H1 (cell line): ENCODE results near the gene PTPN21.

ENCODE experiments used
- JUND ChIP-seq: IDR thresholded peaks from 2 replicates; pipeline ENCODE4 v1.6.1; 2011; ENCODE audit warnings: mild to moderate bottlenecking, improper control_type of control experiment, low read length
- KDM5A ChIP-seq: fragments of 200-600 bp; IDR thresholded peaks from 2 replicates; pipeline ENCODE4 v1.7.1; 2012; ENCODE audit warnings: mild to moderate bottlenecking, low read length, inconsistent platforms, mixed read lengths
- SIN3A ChIP-seq, 2 experiments: IDR thresholded peaks in 1 of 2; conservative IDR thresholded peaks in 1 of 2; 2 replicates each; pipeline ENCODE4 v1.6.1; 2011 to 2012; ENCODE audit warnings: low read length in 2 of 2, improper control_type of control experiment in 1 of 2, low read depth in 1 of 2, mild to moderate bottlenecking in 1 of 2
- TF ChIP-seq, protein P1 (sequence below), 3 experiments: IDR thresholded peaks; 1 replicate in 2 of 3; 2 replicates in 1 of 3; pipeline versions ENCODE4 v1.5.1 to v1.6.1; 2011; ENCODE audit warnings: low read length in 3 of 3, mild to moderate bottlenecking in 3 of 3, inconsistent platforms in 2 of 3, low read depth in 1 of 3, moderate library complexity in 1 of 3; ENCODE audit not compliant: insufficient read depth in 1 of 3; ENCODE audit errors: control extremely low read depth in 1 of 3

DNA sequence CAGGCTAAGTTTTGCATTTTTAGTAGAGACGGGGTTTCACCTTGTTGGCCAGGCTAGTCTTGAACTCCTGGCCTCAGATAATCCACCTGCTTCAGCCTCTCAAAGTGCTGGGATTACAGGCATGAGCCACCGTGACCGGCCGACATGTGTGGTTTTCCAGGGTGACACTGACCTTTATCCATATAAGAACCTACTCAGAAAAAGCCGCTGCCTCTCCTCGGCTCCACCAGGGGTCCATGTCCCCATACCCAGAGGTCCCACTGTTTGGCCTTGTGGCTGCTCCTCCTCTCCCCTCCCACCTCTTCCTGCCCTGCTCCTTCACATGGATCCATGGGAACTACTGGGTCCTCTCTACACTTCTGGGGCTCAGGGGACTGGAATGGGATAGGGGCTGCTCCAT lies 64.6 kb downstream of the PTPN21 start:
- TF ChIP-seq JUND, result no peak
- TF ChIP-seq, protein P1, sequence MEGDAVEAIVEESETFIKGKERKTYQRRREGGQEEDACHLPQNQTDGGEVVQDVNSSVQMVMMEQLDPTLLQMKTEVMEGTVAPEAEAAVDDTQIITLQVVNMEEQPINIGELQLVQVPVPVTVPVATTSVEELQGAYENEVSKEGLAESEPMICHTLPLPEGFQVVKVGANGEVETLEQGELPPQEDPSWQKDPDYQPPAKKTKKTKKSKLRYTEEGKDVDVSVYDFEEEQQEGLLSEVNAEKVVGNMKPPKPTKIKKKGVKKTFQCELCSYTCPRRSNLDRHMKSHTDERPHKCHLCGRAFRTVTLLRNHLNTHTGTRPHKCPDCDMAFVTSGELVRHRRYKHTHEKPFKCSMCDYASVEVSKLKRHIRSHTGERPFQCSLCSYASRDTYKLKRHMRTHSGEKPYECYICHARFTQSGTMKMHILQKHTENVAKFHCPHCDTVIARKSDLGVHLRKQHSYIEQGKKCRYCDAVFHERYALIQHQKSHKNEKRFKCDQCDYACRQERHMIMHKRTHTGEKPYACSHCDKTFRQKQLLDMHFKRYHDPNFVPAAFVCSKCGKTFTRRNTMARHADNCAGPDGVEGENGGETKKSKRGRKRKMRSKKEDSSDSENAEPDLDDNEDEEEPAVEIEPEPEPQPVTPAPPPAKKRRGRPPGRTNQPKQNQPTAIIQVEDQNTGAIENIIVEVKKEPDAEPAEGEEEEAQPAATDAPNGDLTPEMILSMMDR (IDR thresholded peaks at IDR 0.05; ENCODE audit: control extremely low read depth in 1 of 3, insufficient read depth in 1 of 3, low read depth in 1 of 3, low read length in 3 of 3), result no peak
- no peak for TF ChIP-seq KDM5A
- no peak for TF ChIP-seq SIN3A (conservative IDR thresholded peaks at IDR 0.05 in 1 of 2, IDR thresholded peaks at IDR 0.05 in 1 of 2; ENCODE audit: low read depth in 1 of 2, low read length in 2 of 2)
